Effector memory CD4-positive, alpha-beta T cell (primary cell): ENCODE measurements around the gene CYP19A1.

Experiments
- DNase-seq, 3 donors: peaks; one replicate each; pipeline ENCODE4 v3.0.0-alpha.2; 2020
- H3K27ac ChIP-seq: 2 replicates; pipeline ENCODE4 v1.7.0; 2013; ENCODE audit warnings: mild to moderate bottlenecking, low read length, moderate library complexity; ENCODE audit not compliant: insufficient read depth, poor library complexity, severe bottlenecking
- H3K27me3 ChIP-seq: replicated peaks from 2 replicates; pipeline ENCODE4 v1.7.0; 2013; ENCODE audit warnings: mild to moderate bottlenecking, low read length; ENCODE audit not compliant: insufficient read depth, control insufficient read depth, poor library complexity, severe bottlenecking
- H3K36me3 ChIP-seq: 2 replicates; pipeline ENCODE4 v1.7.0; 2013; ENCODE audit warnings: mild to moderate bottlenecking, low read length, moderate library complexity; ENCODE audit not compliant: control insufficient read depth, insufficient read depth
- H3K4me1 ChIP-seq: 2 replicates; pipeline ENCODE4 v1.7.0; 2013; ENCODE audit warnings: low read length, mild to moderate bottlenecking; ENCODE audit not compliant: control insufficient read depth, insufficient read depth, poor library complexity, severe bottlenecking
- H3K4me3 ChIP-seq: 2 replicates; pipeline ENCODE4 v1.7.0; 2013; ENCODE audit warnings: low read length, low read depth, mild to moderate bottlenecking; ENCODE audit not compliant: insufficient read depth, poor library complexity, severe bottlenecking
- H3K9me3 ChIP-seq: 2 replicates; pipeline ENCODE4 v1.7.0; 2013; ENCODE audit warnings: mild to moderate bottlenecking, low read length, moderate library complexity; ENCODE audit not compliant: control insufficient read depth

The CYP19A1 gene

DNA sequence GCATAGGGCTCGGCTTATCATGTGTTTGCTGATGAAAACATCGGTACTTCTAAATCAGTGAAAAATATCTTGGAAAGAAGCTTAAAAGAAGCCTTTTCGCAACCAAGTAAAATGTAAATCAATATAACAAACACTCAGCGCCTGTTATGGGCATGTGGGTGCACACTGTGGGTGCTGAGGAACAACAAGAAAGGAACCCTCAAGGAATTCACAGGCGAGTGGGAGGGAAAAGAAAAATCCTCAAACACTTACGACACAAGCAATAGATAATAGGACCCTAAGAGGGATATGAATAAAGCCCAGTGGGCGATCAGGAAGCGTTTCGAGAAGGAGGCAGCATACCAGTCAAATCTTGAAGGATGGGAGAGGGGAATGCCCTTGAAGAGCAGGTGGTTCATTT lies 25.0 kb upstream of the CYP19A1 start:
- H3K36me3 ChIP-seq: no peaks in the 10 kb centered on the region
- H3K9me3 ChIP-seq: no peaks in the 10 kb centered on the region
- no peak for DNase-seq
- no peaks in the 10 kb centered on the region for H3K27me3 ChIP-seq
- no peak overlapping the region for H3K4me3 ChIP-seq
- no peak overlapping the region for H3K27ac ChIP-seq
- no peaks in the 10 kb centered on the region for H3K4me1 ChIP-seq

DNA sequence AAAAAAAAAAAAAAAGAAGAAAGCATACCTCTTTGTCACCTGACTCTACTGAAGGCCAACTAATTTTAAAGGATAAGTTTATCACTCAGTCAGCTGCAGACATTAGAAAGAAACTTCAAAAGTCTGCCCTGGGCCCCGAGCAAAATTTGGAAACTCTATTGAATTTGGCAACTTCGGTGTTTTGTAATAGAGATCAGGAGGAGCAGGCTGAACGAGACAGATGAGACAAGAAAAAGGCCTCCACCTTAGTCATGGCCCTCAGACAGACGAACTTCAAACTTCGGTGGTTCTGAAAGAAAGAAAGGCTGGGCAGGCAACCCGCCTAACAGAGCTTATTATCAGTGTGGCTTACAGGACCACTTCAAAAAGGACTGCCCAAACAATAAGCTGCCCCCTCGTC lies 21.6 kb upstream of the CYP19A1 start:
- DNase-seq: no peak
- H3K27me3 ChIP-seq: no peaks in the 10 kb centered on the region
- no peaks in the 10 kb centered on the region for H3K9me3 ChIP-seq
- no peaks in the 10 kb centered on the region for H3K4me1 ChIP-seq
- H3K4me3 ChIP-seq: no peak overlapping the region
- no peak overlapping the region for H3K27ac ChIP-seq
- no peaks in the 10 kb centered on the region for H3K36me3 ChIP-seq

DNA sequence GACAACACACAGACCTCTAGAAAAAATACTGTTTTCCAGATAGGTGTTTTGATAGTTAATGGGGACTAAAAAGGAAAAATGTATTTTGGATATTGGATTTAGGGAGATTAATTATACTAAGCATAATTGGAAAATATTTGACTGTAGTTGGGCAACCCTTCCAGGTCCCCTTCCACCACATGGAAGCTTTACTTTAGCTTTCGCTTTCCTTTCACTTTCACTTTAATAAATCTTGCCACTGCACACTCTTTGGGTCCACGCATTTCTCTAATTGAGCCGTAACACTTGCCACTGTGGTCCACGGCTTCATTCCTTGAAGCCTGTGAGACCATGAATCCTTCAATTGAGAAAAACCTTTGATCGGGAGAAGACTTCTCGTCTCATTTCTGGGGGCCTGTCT lies 18.6 kb upstream of the CYP19A1 start:
- H3K36me3 ChIP-seq: no peaks in the 10 kb centered on the region
- no peaks in the 10 kb centered on the region for H3K27me3 ChIP-seq
- no peak overlapping the region for H3K27ac ChIP-seq
- no peaks in the 10 kb centered on the region for H3K4me1 ChIP-seq
- no peak overlapping the region for H3K4me3 ChIP-seq
- H3K9me3 ChIP-seq: no peaks in the 10 kb centered on the region
- DNase-seq: no peak

DNA sequence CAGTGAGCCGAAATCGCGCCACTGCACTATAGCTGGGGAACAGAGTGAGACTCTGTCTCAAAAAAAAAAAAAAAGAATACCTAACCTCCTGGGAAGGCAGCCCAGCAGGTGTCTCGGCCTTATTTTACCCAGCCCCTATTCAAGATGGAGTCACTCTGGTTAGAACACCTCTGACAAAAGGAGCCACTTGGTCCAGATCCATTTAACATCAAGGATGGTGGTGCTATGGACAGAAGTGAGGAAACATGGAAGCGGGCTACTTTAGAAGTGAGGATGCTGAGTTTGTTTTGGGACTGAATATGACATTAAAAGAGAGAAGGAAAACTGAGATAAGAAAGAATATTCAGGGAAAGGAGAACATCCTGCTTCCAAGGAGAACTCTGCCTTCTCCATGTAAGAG lies 17.8 kb upstream of the CYP19A1 start:
- Histone ChIP-seq H3K36me3 (no peaks in the 10 kb centered on the region), H3K27me3 (no peaks in the 10 kb centered on the region), H3K27ac (no peak overlapping the region), H3K9me3 (no peaks in the 10 kb centered on the region), H3K4me3 (no peak overlapping the region), H3K4me1 (no peaks in the 10 kb centered on the region)
- no peak for DNase-seq

DNA sequence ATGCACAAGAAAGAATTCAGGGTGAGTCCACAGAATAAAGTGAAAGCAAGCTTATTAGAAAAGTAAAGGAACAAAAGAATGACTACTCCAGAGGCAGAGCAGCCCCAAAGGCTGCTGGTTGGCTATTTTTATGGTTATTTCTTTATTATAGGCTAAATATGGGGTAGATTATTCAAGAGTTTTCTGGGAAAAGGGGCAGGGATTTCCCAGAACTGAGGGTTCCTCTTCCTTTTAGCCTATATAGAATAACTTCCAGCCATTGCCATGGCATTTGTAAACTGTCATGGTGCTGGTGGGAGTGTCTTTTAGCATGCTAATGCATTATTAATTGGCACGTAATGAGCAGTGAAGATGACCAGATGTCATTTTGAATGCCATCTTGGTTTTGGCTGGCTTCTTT lies 16.7 kb upstream of the CYP19A1 start:
- Histone ChIP-seq H3K27me3 (no peaks in the 10 kb centered on the region), H3K4me1 (no peaks in the 10 kb centered on the region), H3K36me3 (no peaks in the 10 kb centered on the region)

DNA sequence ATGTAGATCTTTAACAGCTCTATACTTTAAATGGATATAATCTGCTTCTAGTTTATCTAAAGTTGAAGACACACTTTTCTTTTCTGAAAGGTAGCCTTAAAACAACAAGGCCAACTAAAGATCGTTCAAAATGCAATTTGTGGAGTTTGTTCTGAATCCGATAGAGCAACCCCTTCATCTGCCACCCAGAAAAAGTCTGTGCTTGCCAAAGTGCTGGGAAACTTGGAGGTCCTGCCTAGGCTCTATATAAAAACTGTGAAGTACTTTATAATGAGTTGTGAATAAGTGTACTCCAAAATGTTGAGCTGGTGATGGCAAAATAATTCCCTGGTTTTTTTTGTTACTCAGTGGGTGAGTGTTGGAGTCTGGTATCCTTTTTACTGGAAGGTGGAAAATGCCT lies 15.6 kb upstream of the CYP19A1 start:
- Histone ChIP-seq H3K9me3 (no peaks in the 10 kb centered on the region), H3K36me3 (no peaks in the 10 kb centered on the region), H3K4me1 (no peaks in the 10 kb centered on the region), H3K27ac (no peak overlapping the region), H3K27me3 (no peaks in the 10 kb centered on the region), H3K4me3 (no peak overlapping the region)
- DNase-seq: no peak

More for the DNA sequence above, 16.7 kb upstream of the CYP19A1 start:
- H3K27ac ChIP-seq: no peak overlapping the region
- H3K9me3 ChIP-seq: no peaks in the 10 kb centered on the region
- DNase-seq: no peak
- no peak overlapping the region for H3K4me3 ChIP-seq

DNA sequence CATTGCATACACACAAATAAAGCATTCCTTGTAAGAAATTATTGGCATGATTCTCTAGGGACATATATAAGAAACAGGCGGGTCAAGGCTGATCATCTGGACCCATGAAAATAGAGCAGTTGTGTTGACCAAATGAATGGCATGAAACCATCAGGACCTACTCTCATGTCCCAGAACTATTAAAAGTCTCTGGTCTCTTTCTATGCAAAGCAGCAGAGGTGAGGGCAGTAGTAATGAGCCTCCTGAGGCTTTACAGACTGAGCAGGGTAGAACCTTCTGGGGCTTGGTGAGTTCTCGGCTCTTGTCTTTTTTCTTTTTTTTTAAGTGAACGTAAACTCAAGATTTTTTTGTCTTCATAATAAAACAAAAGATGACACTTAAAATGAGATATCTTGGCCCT lies 12.3 kb upstream of the CYP19A1 start:
- Histone ChIP-seq H3K4me3 (no peak overlapping the region), H3K36me3 (no peaks in the 10 kb centered on the region), H3K27me3 (no peaks in the 10 kb centered on the region), H3K9me3 (no peaks in the 10 kb centered on the region), H3K27ac (no peak overlapping the region), H3K4me1 (no peaks in the 10 kb centered on the region)
- no peak for DNase-seq

DNA sequence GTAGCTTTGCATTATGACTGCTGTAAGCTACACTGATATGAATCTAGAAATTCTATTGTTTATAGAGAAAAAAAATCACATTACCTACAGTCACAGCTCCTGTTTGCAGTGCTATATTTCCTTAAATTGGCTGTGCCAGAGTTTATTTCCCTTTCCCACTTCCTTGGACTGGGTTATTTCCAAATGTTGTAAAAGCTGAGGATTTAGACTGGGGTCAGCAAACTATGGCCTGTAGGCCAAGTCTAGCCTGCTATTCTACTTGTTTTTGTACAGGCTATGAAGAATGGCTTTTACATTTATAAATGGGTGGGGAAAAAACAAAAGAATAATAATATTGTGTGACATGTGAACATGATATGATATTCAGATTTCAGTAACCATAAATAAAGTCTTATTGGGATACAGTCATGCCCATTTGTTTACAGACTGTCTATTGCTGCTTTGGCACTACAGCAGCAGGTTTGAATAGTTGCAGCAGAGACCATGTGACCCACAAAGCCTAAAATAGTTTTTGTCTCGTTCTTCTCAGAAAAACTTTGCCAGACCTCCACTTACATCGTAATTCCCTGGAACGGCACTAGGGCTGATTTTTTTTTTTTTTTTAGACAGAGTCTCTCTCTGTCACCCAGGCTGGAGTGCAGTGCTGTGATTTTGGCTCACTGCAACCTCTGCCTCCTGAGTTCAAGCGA lies 10.9 kb upstream of the CYP19A1 start:
- H3K27ac ChIP-seq: no peak overlapping the region
- H3K27me3 ChIP-seq: no peaks in the 10 kb centered on the region
- no peak for DNase-seq
- no peak overlapping the region for H3K4me3 ChIP-seq
- no peaks in the 10 kb centered on the region for H3K9me3 ChIP-seq
- H3K36me3 ChIP-seq: no peaks in the 10 kb centered on the region
- H3K4me1 ChIP-seq: no peaks in the 10 kb centered on the region

DNA sequence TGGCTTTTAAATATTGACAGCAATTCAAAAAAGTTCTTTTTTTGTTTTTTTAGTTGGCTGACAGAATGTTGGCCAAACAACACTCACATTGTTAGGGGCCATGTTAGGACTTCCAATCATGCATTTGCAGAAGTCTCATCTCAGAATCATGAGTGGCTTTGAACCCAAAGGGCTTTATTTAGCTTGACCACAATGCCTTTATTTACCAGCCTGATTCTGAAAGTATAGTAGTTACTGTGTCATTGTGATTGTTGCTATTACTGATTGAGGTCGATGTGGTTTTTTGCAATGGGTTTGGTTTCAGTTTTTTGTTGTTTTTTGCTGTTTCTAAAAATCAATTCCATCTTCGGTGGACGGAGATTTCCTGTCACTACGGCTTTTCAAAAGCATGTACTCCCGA lies 10.3 kb upstream of the CYP19A1 start:
- Histone ChIP-seq H3K4me1 (no peaks in the 10 kb centered on the region), H3K9me3 (no peaks in the 10 kb centered on the region), H3K27ac (no peak overlapping the region), H3K4me3 (no peak overlapping the region), H3K36me3 (no peaks in the 10 kb centered on the region), H3K27me3 (no peaks in the 10 kb centered on the region)
- no peak for DNase-seq

DNA sequence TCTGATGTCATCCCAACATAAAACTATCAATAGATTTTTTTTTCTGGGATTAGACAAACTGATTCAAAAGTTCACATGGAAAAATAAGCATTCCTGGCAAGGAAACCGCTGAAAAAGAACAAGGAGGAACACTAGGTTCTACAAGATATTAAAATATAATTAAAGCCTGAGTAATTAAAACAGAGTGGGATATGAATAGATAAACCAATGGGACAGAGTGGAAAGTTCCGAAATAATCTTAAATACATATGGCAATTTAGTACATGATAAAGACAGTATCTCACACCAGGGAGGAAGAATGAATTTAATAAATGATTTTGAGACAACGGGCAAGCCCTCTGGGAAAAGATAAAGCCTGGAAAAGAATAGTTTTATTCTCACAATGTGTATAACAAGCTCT lies 7.7 kb upstream of the CYP19A1 start:
- no peak for DNase-seq
- H3K36me3 ChIP-seq: no peaks in the 10 kb centered on the region
- H3K4me3 ChIP-seq: no peak overlapping the region
- H3K27me3 ChIP-seq: no peaks in the 10 kb centered on the region
- no peaks in the 10 kb centered on the region for H3K9me3 ChIP-seq
- H3K27ac ChIP-seq: no peak overlapping the region
- no peaks in the 10 kb centered on the region for H3K4me1 ChIP-seq
